PFSK-1 (cell line): ENCODE results near the gene ZFTA.

Source experiments
- FOXP2 ChIP-seq: optimal IDR thresholded peaks from 2 replicates; pipeline ENCODE3; 2011; ENCODE audit warnings: borderline replicate concordance, control low read depth, inconsistent platforms; ENCODE audit not compliant: insufficient read depth; ENCODE audit errors: extremely low read length, extremely low read depth
- POLR2AphosphoS5 ChIP-seq: IDR thresholded peaks from 2 replicates; pipeline ENCODE4 v1.6.1; 2012; ENCODE audit warnings: low read depth, mild to moderate bottlenecking, control low read depth, low read length, moderate library complexity
- SIN3A ChIP-seq: IDR thresholded peaks from 2 replicates; pipeline ENCODE4 v1.6.1; 2012; ENCODE audit warnings: mild to moderate bottlenecking, low read length, moderate library complexity, borderline replicate concordance; ENCODE audit not compliant: insufficient read depth
- TAF1 ChIP-seq: IDR thresholded peaks from 2 replicates; pipeline ENCODE4 v1.6.1; 2012; ENCODE audit warnings: low read length, control low read depth, borderline replicate concordance; ENCODE audit not compliant: insufficient read depth
- TF ChIP-seq, protein P1 (sequence below), 2 experiments: IDR thresholded peaks; 2 replicates each; pipeline versions ENCODE4 v1.6.1 to v1.8.0; 2011 to 2012; ENCODE audit warnings: low read depth in 2 of 2, low read length in 2 of 2, control low read depth in 1 of 2, inconsistent platforms in 1 of 2, mild to moderate bottlenecking in 1 of 2, moderate library complexity in 1 of 2; ENCODE audit not compliant: insufficient read depth in 1 of 2

DNA sequence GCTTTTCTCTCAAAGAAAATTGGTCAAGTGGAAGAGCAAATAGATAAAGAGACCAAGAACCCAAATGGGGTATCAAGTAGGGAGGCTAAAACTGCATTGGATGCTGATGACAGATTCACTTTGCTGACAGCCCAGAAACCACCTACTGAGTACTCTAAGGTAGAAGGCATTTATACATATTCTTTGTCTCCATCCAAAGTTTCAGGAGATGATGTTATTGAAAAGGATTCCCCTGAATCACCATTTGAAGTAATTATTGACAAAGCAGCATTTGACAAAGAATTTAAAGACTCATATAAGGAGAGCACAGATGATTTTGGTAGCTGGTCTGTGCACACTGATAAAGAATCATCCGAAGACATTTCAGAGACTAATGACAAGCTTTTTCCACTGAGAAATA, 49.6 kb downstream of the ZFTA start:
- TF ChIP-seq POLR2AphosphoS5 (no peak), TAF1 (no peak), SIN3A (no peak), FOXP2 (no peak)
- TF ChIP-seq, protein P1, sequence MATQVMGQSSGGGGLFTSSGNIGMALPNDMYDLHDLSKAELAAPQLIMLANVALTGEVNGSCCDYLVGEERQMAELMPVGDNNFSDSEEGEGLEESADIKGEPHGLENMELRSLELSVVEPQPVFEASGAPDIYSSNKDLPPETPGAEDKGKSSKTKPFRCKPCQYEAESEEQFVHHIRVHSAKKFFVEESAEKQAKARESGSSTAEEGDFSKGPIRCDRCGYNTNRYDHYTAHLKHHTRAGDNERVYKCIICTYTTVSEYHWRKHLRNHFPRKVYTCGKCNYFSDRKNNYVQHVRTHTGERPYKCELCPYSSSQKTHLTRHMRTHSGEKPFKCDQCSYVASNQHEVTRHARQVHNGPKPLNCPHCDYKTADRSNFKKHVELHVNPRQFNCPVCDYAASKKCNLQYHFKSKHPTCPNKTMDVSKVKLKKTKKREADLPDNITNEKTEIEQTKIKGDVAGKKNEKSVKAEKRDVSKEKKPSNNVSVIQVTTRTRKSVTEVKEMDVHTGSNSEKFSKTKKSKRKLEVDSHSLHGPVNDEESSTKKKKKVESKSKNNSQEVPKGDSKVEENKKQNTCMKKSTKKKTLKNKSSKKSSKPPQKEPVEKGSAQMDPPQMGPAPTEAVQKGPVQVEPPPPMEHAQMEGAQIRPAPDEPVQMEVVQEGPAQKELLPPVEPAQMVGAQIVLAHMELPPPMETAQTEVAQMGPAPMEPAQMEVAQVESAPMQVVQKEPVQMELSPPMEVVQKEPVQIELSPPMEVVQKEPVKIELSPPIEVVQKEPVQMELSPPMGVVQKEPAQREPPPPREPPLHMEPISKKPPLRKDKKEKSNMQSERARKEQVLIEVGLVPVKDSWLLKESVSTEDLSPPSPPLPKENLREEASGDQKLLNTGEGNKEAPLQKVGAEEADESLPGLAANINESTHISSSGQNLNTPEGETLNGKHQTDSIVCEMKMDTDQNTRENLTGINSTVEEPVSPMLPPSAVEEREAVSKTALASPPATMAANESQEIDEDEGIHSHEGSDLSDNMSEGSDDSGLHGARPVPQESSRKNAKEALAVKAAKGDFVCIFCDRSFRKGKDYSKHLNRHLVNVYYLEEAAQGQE (IDR thresholded peaks at IDR 0.05; ENCODE audit: insufficient read depth in 1 of 2, low read depth in 2 of 2, low read length in 2 of 2), result no peak
